ENCODE measurements around the gene NHP2.

DNA sequence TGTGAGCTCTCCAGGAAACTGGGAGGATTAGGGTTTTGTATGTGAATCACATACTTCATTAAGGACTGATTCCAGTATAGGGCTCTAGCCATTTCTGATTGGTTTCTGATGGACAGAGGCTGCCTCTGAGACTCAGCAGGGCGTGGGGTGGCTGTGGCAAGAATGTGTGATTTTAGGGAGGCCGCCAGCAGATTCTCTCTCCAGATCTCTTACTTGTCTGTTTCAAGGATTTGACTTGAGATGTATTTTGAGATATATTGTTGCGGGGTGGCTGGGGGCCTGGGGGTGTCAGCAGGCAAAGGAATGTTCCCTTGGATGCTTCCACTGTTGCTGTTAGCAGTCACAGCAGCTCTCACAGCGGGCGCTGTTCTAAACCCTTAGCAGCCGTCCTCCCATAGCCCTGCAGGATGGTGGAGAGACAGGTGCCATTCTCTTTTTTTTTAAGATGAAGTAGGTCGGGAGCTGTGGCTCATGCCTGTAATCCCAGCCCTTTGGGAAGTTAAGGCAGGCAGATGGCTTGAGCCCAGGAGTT is 42.7 kb upstream of the NHP2 start:
- TF ChIP-seq EZH2 (IDR thresholded peaks at IDR 0.05; ENCODE audit: borderline replicate concordance, low read depth, low read length, poor library complexity, severe bottlenecking) = no peak
- TF ChIP-seq CTCF (conservative IDR thresholded peaks at IDR 0.05; ENCODE audit: low read depth, low read length) = no peak

All from A673 (cell line).